Globus pallidus (tissue), 1 donor: Measurements from ENCODE around the gene POU5F1.
"Not testable (repeated sequence)": the region's sequence is repeated elsewhere in the genome, so short reads cannot be mapped to it uniquely, and the experiment has no call there.

Experiments
- DNase-seq: peaks from one replicate; pipeline ENCODE4 v3.0.0-alpha.2; 2015; ENCODE audit warnings: low spot score

POU5F1 gene

GRCh38 chr6:31165986-31166385 is 4.5 kb downstream of the POU5F1 start:
- no peak for DNase-seq

DNA sequence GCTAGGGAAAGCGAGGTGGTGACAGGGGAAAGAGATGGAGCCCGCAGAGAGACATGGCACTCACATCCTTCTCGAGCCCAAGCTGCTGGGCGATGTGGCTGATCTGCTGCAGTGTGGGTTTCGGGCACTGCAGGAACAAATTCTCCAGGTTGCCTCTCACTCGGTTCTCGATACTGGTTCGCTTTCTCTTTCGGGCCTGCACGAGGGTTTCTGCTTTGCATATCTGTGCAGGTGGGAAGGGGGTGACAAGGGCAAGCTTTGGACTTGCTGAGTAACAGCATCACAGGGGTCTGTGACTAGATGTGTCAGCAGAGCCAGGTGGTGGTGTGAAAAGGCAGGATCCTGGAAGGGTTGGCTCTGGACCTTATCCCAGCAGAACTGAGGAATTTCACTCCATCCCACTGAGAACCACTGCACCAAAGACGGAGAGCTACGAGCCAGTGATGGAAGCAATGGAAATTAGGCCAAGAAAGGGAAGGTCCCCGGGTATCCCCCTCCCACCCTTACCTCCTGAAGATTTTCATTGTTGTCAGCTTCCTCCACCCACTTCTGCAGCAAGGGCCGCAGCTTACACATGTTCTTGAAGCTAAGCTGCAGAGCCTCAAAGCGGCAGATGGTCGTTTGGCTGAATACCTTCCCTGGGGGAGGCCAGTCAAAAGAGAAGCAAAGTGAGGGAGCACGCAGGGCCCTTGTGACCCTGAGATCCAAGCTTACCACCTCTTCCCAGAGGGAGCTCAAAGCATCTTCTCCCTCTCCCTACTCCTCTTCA is 5.2 kb downstream of the POU5F1 start:
- DNase-seq: not testable (repeated sequence)

DNA sequence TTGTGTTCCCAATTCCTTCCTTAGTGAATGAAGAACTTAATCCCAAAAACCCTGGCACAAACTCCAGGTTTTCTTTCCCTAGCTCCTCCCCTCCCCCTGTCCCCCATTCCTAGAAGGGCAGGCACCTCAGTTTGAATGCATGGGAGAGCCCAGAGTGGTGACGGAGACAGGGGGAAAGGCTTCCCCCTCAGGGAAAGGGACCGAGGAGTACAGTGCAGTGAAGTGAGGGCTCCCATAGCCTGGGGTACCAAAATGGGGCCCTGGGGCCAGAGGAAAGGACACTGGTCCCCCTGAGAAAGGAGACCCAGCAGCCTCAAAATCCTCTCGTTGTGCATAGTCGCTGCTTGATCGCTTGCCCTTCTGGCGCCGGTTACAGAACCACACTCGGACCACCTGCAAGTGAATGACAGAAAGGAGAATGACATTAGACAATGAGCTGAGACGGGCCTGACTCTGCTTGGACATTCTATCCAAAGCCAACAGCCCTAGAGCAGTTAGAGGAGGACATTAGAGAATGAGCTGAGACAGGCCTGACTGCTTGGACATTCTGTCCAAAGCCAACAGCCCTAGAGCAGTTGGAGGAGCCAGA is 5.9 kb downstream of the POU5F1 start:
- DNase-seq: not testable (repeated sequence)

DNA sequence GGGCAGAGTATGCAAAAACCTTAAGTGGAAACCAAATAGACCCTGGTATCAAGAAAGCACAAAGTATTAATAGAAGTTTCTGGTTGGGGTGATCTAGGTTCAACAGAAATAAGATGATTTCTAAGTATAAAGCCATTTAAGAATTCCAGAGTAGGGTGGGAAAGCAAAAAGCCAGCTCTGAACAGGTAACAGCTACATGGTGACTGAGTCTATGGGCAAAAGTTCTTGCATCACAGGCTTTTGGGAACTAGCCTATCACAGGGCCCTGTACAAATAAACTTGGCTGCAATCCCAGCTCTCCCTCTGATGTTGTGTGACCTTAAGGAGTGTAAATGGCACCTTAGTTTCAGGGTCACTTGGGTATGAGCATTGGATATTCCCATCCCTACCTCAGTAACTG is 6.6 kb downstream of the POU5F1 start:
- no peak for DNase-seq

- DNase-seq: no peak
These were observed 7.9 kb downstream of the POU5F1 start for GRCh38 chr6:31162463-31163165.

- DNase-seq: no peak
These were observed 9.0 kb downstream of the POU5F1 start for GRCh38 chr6:31161216-31162126.

DNA sequence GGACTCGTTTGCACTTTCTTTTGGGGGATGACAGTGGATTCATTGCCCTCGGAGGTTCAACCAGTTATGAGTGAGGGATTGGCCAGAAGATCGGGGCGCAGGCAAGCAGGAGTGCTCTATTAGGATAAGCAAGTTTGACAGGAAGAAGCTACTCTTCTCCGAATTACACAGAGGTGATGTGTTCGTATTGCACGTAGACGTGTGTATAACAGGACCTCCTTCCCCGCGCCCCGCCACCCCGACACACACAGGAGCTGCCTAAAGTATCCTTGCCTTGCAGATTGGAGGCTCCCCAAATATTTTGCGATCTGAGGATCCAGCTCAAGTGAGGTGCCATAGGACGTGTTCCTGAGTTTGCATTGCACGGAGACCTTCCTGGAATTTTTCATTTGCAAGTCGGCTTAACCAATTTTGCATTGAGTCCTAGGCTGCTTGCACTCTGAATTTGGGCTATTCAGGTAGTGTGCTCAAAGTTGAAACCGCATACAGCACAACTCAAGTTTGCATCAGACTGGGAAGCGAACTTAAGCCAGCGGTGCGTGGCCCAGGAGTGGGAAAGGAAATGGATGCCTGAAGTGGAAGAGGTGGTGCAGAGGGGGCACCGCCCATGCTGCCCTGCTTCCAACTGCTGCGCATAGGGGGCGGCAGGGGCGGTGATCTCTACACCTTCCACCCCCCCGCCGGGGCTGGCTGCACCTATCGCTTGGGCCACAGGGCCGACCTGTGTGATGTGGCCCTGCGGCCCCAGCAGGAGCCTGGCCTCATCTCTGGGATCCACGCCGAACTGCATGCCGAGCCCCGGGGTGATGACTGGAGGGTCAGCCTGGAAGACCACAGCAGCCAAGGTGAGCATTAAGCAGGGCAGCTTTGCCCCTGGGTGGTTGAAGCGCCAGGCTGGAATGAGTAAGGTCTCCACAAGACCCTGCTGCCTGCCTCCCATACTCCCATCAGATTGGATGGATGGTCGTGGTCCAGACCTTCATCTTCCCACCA is 11.3 kb downstream of the POU5F1 start:
- DNase-seq: no peak

DNA sequence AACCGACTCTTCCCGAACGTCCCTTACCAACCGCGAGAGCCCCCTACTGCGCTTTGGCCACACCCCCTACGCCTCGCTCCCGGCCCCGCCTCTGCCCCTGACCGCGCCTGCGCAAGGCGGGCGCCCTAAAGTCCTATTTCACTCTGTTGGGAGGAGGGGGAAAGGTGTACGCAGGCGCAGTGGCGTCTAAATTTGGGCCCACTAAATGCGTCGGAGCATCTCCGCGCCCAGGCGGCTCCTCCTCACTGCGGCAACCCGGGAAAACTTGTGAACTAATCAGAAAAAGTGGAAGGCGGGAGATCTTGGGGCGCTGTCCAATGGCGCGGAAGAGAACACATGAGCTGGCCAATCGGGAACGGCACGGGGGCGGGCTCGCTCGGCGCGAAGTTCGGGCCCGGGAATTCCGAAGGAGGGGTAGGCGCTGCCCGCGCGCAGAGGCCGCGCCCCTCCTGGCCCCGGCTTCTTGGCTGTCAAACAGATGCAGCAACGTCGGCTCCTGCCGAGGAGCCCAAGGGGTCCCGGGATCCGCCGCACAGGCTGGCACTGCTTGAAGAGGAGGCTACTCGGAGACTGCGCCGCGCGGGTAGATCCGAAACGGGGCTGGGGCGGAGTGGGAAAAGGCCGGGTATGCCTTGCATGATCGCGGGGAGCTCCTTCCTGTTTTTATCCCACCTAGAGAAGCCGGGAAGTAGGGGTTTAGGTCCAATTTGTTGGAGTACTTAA is 12.2 kb downstream of the POU5F1 start, which contains the start of gene TCF19:
TSS of gene TCF19 (plus strand) at position 450 of the 723 bp plus-strand sequence. CDS start 881 bp downstream, outside the sequence.
- peak; percentile 98 for DNase-seq

- no peak for DNase-seq
These were observed 12.9 kb downstream of the POU5F1 start, which contains the start of gene CCHCR1 for GRCh38 chr6:31157513-31158139. TSS of gene CCHCR1 (minus strand) at chr6:31157802. CDS start at chr6:31157600, 202 bp downstream.

- DNase-seq: no peak
These were observed 13.8 kb downstream of the POU5F1 start for GRCh38 chr6:31156641-31157040.

- no peak for DNase-seq
These were observed 16.0 kb downstream of the POU5F1 start for GRCh38 chr6:31154436-31154835.

- no peak for DNase-seq
These were observed 17.7 kb downstream of the POU5F1 start for GRCh38 chr6:31152781-31153180.

GRCh38 chr6:31149827-31150447 is 20.5 kb downstream of the POU5F1 start:
- DNase-seq: no peak

GRCh38 chr6:31145386-31145785 is 25.1 kb downstream of the POU5F1 start:
- DNase-seq: no peak

- no peak for DNase-seq
These were observed 25.5 kb downstream of the POU5F1 start for GRCh38 chr6:31144970-31145340.

GRCh38 chr6:31144296-31144969 is 26.0 kb downstream of the POU5F1 start:
- DNase-seq: no peak

DNA sequence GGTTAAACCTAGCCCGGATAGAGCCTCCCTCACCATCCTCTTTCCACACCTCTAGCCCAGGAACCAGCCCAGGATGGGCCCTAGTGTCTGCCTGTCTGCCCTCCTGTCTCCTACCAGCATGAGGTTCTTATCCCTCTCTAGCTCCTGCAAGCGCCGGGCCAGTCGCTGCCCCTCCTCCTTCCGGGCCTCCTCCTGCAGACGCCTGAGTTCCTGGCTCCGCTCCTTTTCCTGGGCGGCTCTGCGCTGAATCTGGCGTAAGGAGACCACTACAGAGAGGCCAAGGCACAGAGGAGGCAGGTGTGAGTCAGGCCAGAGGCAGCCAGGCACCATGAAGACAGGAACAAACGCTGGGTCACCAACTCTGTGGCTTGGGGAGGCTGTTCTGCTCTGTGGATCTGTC is 27.3 kb downstream of the POU5F1 start:
- DNase-seq: no peak

DNA sequence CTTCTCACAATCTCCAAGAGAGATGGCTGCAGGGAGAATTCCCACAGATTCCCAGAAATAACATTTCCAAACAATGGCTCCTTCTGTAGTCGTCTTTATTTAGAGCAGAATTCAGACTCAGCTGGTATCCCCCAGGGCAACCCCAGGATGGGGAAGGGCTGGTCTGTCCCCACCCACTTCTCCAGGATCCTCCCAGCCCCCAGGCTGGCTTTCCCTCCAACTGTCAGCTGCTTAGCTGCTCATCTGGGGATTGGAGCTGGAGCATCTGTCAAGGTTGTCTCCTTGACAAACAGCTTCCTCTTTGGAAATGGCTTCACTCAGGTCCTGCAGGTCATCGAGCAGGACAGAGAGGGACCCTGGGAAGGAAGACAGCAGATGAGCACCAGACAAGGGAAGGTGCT is 28.1 kb downstream of the POU5F1 start:
- DNase-seq: no peak
